AML-193 (cell line): ENCODE results near the gene PTPRE.

ENCODE experiments used
- DNase-seq, 2 experiments: peaks; one replicate each; lab custom pipeline; 2025; lab: John Stamatoyannopoulos, UW

Gene PTPRE

DNA sequence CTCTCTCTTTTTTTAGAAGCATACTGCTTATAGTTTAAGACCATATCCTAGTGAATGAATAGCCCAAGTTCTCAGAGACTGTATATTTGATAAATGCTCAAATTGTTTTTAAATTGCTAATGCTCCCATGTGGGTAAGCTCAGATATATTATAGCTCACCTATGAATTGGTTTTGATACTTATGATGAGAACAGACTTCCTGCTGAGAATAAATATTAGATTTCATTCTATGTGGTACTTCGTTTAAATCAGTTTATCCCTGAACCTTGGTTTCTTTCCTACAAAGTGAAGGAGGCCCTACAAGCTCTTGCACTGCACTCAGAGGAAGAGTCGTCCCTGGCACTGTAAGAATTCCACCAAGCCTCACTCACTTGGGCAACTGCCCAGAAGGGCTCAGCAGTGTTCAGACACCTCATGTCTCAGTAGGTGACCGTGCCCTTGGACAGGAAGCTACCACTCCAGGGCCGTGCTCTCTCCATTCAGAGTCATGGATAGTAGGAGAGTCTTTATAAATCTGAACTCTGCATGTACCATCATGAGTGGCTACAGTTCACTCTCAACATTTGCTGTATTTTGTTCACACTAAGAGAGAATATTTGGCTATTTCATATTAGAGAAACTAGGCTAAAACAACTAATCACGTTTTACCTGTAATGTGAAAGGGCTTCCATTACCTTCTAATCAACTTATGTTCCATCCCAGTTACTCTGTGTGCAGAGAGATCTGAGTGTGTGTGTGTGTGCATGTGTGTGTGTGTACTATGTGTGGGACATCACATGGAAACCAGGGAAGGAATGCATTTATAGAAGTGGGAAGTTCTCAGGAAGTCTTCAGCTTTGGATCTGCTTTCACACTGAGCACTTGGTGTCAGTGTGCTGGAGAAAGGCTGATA, 93.8 kb downstream of the PTPRE start:
- DNase-seq: no peak

DNA sequence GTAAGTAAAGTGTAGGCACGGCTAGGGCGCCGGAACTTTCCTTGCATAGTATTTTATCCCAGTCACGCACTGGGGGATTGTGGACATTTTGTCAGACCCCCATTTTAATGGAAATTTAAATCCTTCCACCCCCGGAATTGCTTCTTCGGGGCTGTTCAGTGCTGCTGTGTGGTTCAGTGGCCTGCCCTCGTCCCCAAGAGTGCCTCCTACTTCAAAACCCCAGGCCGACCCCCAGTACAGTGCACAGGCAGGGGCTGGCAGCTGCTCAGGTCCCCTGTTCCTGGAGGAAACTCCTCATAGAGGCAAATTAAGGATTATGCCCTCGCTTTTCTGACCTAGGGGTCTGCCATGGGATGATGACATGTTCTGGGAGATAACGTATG, 94.5 kb downstream of the PTPRE start:
- no peak for DNase-seq

DNA sequence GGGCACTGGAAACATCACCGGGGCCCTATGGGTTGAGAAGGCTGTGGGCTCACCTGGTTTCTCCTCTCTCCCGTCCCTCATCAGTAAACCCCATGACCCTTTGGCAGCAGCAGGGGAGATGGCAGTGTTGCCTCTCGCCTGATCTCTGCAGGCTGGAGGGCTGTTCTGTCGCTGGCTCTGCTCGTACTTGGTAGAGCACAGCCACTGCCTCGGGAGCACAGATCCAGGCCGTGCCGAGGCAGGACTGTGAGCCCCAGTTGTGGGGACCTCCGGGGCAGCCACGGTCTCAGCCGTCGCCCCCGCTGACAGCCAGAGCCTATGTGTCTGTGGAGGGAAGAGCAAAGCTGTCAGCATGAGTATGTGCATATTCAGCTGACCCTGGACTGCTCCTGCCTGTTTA, 94.9 kb downstream of the PTPRE start:
- no peak for DNase-seq

DNA sequence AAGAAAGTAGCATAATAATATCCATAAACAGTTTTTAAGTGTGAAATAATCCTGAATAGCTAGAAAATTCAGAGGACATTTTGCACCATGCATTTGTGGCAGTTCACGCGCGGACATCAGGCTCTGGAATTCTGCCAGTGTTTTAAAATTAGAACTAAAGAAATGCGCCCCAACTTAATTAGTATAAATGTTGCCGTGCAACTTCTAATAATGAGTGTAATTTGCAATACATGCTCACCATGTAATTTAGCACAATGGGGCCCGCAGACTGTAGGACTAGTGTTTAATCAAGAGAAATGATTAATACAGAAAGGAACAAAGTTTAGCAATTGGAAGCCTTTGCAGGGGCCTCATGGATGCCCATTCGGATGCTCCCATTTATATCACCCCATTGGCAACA, 96.6 kb downstream of the PTPRE start:
- no peak for DNase-seq

DNA sequence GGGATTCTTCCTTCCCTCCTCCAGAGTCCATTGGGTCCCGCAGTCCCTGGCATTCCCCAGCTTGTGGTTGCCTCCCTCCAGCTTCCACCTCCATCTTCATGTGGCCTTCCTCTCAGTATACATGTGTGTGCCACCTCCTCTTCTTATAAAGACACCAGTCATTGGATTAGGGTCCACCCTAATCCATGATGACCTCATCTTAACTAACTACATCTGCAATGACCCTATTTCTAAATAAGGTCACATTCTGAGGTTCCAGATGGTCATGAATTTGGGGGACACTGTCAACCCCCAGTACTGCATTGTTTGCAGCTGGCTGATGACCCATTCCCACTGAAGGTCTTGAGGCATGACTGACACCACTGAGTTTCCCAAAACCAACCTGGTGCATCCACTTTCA, 99.0 kb downstream of the PTPRE start:
- DNase-seq: no peak

DNA sequence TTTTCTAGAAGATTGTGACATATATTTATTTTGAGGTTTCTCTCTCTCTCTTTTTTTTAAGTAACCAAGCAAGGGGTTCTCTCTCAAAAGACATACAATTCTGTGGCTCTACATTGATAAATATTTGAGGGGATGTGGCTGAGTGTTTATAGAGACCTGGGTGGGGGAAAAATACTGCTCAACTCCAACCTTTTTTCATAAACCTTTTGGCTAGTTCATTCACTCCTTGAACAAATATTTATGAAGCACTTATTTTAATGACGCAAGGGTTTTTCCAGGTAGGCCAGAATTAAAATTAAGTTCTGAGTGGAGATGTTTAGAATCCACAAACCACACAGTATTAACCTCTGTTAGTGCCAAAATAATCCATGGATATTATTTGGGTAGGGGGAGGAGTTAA, 100.2 kb downstream of the PTPRE start:
- no peak for DNase-seq

DNA sequence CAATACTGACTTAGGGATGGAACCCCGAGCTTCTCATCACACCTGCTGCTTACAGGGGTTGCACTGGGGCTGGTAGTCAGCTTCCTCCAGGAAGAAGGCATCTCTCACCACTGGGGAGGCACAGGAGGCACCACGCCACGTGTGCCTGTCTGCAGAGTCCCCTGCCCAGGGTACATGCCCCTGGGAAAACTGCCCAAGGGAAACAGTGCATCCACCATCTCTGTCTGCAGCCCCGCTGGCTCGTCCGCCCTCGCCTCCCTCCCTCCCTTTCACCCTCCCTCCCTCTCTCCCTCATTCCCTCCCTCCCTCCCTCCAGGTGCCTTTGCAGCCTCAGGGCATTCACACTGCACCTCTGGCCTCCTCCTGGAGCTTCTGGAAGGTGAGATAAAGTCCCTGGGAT, 101.1 kb downstream of the PTPRE start:
- DNase-seq: no peak

DNA sequence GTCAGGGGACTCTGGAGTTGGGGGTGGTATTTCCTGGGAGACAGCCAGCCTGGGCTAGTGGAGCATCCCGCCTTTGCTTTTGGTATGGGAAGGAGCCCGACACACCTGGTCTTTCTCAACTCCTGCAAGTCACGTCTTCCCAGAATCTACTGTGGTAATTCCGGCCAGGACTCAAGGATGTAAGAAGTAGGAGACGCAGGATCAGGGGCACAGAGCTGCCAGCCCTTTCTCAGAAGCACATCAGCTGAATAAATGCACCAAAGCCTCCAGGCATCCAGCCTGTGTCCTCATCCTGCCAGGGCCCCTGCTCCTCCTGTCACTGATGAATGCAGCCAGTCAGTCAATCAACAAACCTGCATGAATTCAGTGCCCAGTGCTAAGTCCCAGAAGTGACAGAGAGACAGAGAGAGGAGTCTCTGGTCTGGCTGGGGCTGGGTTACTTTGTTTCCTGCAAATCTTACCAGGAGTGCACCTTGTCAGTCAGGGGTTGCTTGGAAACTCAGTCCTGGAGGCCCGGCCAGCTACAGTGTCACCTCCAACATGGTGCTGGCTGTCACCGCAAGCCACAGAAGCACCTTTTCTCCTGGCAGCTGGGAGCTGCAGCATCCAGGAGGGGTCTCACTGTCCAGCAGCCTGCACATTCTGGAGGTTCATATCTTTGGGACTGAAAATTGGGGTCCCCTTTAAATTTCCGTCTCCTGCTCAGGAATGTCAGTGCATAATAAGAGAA, 101.8 kb downstream of the PTPRE start:
- no peak for DNase-seq

DNA sequence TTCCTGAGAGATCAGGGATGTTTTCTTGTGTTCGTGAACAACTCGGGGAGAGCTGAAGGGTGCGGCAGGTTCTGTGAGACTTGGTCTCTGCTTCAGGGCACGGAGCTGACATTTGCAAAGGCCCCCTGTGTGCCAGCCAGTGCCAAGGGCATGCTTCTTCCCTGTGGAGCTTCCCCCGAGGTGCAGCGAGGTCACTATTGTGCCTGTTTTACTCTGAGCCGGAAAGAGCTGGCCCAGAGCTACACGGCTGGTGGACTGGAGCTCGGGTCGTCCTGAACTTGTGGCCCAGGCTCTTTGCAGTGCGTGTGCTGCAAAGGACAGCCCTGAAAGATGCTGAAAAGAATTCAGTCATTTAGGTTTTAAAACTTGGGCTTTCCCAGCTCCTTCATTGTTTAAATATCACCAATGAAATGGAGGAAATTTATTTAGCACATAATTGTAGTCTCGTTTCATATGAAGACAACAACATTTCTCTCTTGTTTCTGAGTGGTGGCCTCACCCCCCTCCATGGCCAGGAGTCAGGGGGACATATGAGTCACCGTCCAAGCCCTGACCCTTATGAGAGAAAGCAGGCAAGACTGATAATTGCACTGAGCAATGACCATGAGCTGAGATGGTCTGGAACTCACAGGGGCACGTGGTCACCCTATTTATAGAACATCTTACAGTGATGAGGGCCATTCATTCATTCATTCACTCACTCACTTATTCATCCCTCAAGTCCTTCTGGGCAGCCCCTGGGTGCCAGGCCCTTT, 102.6 kb downstream of the PTPRE start:
- no peak for DNase-seq

DNA sequence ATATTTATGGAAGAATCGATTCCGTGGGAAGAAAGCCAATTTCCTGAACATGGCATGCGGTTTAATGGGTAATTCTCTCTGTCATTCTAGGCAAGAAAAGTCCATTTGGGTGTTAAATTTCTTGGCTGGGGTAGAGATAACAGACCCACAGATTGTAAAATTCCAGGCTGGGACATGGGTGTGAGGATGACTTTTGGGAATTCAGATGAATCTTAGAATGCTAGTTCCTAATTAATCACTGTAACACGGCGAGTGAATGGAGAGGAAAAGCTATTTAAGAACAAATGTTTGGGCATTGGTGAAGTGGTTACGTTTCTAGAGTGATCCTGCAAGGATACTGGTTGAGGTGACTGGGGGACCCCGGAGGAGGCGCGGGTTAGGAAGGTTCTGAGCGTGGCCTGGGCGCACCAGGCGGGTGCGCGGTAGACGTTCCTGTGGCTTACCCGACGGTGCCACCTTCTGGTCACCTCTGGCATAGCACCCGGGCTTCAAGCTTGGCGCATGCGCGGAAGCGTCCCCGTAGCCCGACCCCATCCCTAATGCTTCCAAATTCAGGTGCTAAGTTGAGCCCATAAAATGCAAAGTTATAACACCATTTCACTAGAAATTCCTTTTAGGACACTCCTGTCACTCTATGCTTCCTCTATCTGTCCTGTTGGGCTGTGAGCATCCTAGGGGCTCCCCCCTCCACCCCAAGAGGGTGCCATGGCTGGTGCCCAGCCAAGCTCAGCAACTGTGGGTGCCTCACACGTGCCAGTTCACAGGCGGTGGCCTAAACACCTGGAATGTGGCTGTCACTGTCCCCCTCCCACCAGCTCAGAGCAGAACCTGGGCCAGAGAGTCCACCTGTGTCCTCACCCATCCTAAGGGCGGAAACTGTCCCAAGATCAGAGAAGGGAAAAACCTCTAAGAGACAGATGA, 104.4 kb downstream of the PTPRE start:
- DNase-seq: peak; percentile 44 to 54

DNA sequence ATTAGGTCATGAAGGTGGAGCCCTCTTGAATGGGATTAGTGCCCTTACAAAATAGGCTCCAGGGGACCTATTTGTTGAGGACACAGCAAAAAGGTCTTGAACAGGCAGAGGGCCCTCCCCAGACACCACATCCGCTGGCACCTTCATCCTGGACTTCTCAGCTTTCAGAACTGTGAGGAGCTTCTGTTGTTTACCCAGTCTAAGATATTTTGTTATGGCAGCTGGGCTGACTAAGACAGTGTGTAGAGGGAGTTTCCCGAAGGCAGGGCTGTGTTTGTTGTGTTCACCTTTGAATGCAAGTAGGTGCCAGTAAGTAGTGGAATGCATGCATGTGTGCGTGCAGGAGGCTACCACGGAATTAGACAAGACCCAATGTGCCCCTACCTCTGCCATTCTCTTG, 106.7 kb downstream of the PTPRE start:
- DNase-seq: no peak

DNA sequence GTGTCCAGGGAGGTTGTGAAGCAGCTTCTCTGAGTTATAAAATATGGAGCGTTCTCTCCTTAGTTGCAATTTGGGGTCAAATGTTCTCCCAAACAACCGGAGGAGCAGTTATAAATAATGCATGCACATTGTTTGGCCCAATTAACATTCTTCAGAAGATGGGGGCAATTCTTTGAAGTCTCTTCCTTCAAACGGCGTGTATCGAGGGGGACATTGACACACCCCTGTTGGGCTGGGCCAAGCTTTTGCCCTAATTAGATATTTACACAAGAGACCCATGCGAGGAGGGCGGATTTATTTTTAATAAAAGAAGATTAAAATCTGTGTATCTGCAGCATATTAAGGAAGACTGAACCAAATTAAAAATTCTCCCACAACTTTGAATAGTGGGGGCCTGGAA, 107.3 kb downstream of the PTPRE start:
- no peak for DNase-seq

DNA sequence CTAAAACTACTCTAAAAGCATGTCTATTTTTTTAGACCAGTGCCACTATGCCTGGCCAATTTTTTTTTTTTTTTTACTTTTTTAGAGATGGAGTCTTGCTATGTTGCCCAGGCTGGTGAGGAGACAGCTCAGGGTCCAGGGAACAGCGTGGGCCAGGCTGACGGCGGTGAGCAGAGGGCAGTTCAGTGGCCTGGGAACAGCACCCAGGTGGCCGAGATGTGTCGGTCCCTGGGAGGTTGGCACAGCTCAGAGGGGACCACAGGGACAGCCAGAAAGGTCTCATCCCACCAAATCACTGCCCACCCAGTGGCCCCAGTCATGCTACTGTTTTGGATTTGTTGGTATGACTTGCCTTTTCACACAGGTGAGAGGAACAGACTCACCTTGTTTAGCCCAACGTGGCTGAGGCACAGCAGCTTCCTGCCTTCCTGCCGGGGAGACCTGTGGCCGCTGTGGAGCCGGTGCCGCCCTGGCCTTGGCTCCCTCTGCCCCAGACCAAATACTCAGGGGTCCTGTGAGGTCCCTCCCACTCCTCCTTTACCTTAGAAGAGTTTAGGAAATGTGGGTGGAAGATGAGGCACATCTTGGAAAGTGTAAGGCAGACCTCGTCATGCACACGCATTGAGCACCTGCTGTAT, 109.6 kb downstream of the PTPRE start:
- no peak for DNase-seq

DNA sequence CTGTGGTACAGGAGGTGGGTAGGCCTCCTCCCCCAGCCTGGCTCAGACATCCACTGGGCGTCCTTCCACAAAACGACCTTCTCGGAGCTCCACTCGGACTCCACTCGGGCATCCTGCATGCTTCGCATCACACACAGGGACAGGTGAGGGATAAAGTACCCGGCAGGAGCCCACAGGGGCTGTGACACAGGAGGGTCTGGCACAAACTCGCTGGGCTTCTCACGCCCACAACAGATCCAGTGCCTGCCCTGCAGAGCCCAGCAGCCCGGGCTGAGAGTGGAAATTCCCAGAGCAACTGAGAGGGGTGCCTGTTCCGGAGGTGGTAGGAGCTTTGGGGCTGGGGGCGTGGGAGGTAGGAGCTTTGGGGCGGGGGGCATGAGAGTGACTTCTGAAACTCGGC, 110.9 kb downstream of the PTPRE start:
- DNase-seq: no peak

DNA sequence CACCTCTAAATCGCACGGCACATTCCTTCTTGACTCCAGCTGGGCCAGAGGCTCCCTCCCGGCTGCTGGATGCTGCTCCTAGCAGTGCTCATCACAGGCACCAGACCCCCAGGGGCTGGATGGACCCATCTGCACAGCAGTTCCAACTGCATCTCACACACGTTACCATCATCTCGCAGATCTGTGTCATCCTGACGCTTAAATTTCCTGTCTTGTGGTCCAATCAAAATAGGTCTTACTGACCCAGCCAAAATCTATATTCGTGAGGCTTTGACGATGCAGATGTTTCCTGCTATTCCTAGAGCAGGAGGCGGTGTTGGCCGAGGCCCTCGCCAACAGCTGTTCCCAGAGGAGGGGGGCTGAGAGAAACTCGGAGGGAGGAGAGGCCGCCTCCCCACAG, 111.3 kb downstream of the PTPRE start:
- DNase-seq: no peak

DNA sequence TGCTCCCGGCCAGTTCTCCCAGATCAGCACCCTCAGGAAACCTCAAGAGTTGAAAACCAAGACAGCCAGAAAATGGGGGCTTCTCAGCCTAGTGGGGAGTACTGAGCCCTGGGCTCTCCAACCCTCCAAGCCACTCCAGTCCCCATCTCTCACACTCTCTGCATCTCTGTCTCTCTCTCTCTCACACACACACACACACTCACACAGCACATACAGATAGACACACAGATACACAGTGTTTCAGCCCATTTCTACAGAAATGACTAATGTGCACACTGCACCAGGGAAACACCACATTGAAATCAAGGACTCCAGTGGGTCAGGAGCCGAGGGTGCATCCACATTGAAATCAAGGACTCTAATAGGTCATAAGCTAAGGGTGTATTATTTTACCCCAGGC, 111.8 kb downstream of the PTPRE start:
- DNase-seq: no peak

DNA sequence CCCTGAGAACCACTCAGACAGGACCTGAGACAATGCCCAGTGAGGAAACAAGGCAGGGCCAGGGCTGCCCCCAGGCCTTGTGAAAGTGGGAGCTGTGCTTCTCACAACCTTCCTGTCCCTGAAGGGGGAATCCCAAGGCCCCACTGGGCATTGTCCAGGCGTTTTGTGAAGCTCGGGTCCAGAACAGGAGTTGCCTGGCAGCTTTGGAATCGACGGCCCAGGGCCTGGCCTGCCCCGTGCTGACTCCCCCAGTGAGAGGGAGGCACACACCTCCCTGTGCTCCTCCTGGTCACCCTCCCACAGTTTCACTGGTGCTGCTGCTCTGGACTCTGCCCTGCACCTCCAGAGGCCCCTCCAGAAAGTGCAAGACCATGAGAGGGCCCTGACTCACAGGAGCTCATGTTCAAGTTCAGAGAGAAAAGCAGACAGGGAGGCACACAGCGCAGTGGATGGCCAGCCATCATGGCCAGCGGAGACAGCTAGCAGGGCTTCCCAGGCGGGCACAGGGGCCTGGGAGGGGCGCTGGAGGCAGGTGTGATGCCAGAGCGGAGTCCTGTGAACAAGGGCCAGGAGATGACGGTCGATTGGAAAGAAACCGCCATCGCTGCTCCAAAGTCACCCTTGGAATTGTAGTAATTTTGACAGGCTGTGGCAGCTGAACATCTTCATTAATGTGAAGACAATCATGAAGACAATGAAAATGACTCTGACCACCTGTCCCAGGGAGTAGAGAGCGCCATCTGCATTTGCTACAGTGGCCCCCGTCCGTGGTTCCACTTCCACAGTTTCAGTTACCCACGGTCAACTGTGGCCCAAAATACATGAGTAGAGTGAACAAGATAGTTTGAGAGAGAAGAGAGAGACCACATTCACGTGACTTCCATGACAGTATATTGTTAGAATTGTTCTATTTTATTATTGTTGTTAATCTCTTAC, 115.6 kb downstream of the PTPRE start:
- no peak for DNase-seq

DNA sequence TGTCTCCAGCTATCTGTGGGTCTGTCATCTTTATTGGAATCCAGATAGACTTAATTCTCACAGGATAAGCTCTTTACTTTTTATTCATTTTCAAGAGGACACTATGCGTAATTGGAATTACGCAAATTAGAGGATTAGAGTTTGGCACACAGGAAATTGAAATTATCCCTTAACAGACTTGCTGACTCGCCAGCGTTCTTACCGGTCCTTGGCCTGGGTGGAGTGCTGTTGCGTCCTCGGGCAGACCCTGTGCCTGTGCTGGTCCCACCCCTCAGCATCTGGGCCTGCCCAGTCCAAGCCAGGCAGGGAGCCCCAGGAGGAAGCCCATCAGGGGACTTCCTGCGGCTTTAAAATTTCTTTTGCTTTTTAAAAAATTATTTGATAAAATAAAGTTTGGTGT, 117.5 kb downstream of the PTPRE start:
- DNase-seq: no peak

DNA sequence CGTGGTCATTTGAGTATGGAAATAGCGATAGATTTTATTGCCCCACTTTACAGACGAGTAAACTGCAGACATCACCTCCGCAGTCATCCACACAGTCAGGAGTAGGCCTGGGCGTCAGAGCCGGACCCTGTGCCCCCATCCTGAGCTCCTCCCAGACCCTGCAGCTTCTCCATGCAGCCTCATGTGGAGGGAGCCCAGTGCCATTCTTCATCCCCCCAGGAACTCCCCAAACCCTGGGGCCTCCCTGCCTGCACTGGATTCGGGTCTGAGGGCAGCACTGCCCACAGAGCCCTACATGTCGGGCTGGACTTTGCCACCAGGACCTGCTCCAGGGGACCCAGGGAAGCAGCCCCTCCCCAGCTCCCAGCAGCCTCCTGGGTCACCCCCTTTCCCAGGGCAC, 118.5 kb downstream of the PTPRE start:
- no peak for DNase-seq

DNA sequence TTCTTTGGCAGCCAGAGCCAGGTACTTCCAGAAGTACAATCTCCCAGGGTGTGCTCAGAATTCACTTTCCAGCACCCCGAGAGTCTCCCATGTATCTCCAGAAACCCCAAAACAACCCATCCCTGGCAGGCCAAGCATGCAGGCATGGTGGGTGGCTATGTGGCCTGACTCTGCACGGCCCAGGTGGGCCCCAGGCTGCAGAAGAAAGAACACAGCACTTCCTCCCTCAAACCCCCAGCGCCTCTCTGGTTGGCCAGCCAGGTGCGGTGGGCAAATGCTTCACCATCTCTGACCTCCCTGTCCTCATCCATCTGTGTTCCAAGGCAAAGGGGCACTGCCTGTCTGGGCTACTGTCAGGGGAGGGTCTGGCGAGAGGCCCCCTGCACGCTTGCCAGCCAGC, 119.0 kb downstream of the PTPRE start:
- DNase-seq: no peak
